Adrenal gland (tissue), 5 donors: ENCODE measurements around the gene SNAPIN.

ENCODE experiments used
- POLR2A ChIP-seq, 2 donors: fragments of 450-650 bp; IDR thresholded peaks; one replicate each; pipeline ENCODE4 v1.6.1; 2017; ENCODE audit warnings: antibody characterized with exemption in 2 of 2, mild to moderate bottlenecking in 2 of 2, moderate library complexity in 1 of 2
- TF ChIP-seq, protein P1 (sequence below), 6 experiments: fragments of 450-650 bp in 4 of 6; fragments of 200-600 bp in 2 of 6; sonication (generic) in 1 of 6; IDR thresholded peaks; 1 replicate in 5 of 6; 2 replicates in 1 of 6; pipeline versions ENCODE4 v1.5.1 to v1.8.0; 2016 to 2021; ENCODE audit warnings: antibody characterized with exemption in 6 of 6, mild to moderate bottlenecking in 2 of 6, moderate library complexity in 1 of 6
- donor health status: DM: no; HTN: no; CAD: no.

DNA sequence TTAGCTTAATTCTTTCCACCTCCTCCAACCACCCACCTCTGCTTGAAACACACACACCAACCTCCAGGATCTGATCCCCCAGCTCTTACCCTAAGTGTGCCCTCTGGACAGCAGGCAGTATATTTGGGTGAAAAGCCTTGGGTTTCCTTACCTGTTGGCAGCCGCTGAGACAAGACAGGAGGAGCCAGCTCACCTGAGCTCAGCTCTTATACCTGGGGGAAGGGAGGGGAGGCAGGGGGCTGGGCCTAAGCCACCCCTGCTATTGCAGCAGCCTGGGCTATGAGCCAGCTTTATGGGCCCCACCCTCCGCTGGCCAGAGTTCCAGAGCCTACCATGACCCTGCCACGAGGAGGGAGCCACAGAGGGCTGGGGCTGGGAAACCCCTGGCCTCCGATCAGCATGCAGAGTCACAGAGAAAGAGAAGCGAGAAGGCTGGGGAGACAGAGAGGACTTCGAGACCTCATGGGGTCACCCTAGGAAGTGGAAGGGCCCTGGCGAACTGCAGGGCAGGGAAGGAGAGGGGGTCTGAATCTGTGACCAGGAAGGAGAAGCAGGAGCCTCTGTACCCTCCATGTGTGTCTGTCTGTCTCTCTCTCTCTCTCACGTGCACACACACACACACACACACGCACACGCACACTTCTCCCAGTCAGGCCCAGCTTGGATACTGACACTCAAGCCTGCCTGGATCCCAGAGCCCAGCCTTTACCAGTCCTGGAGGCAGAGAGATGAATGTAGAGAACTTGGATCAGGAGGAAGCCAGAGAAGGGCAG, 42.2 kb upstream of the SNAPIN start, which contains the start of gene S100A14:
- TF ChIP-seq, protein P1, sequence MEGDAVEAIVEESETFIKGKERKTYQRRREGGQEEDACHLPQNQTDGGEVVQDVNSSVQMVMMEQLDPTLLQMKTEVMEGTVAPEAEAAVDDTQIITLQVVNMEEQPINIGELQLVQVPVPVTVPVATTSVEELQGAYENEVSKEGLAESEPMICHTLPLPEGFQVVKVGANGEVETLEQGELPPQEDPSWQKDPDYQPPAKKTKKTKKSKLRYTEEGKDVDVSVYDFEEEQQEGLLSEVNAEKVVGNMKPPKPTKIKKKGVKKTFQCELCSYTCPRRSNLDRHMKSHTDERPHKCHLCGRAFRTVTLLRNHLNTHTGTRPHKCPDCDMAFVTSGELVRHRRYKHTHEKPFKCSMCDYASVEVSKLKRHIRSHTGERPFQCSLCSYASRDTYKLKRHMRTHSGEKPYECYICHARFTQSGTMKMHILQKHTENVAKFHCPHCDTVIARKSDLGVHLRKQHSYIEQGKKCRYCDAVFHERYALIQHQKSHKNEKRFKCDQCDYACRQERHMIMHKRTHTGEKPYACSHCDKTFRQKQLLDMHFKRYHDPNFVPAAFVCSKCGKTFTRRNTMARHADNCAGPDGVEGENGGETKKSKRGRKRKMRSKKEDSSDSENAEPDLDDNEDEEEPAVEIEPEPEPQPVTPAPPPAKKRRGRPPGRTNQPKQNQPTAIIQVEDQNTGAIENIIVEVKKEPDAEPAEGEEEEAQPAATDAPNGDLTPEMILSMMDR (IDR thresholded peaks at IDR 0.05): no peak
- no peak for TF ChIP-seq POLR2A (IDR thresholded peaks at IDR 0.05)
